Memory B cell (primary cell): Measurements from ENCODE around the gene COLQ.
A peak's percentile ranks its signal among the peaks of the same experiment; 100 is the strongest.
"Not testable (repeated sequence)": the region's sequence is repeated elsewhere in the genome, so short reads cannot be mapped to it uniquely, and the experiment has no call there.

Experiments used
- ATAC-seq: fragments of 150-1000 bp; cut with Tn5 transposase; 2 replicates; pipeline ENCODE4 v1.10.0; 2021; ENCODE audit warnings: low read depth, mild to moderate bottlenecking, moderate library complexity
- DNase-seq, 2 donors: peaks; one replicate each; pipeline ENCODE4 v3.0.0; 2022; ENCODE audit warnings: low spot score in 2 of 2
- H3K27ac Mint-ChIP-seq: one replicate; pipeline ENCODE4 v1.8.0; 2022; ENCODE audit warnings: mild to moderate bottlenecking, moderate library complexity, mixed read lengths
- H3K27me3 Mint-ChIP-seq: one replicate; pipeline ENCODE4 v1.8.0; 2022; ENCODE audit warnings: mixed read lengths
- H3K36me3 Mint-ChIP-seq: one replicate; pipeline ENCODE4 v1.8.0; 2022; ENCODE audit warnings: mild to moderate bottlenecking, mixed read lengths
- H3K4me1 Mint-ChIP-seq: one replicate; pipeline ENCODE4 v1.8.0; 2022; ENCODE audit warnings: mixed read lengths
- H3K4me3 Mint-ChIP-seq: one replicate; pipeline ENCODE4 v1.8.0; 2022; ENCODE audit warnings: mild to moderate bottlenecking, moderate library complexity, mixed read lengths
- H3K9me3 Mint-ChIP-seq: one replicate; pipeline ENCODE4 v1.8.0; 2022; ENCODE audit warnings: mixed read lengths

The COLQ gene

GRCh38 chr3:15428539-15428938 is 93.0 kb downstream of the COLQ start:
- H3K27ac Mint-ChIP-seq: peak overlapping the region; percentile 94
- H3K36me3 Mint-ChIP-seq: peaks cover 14% of the 10 kb centered on the region
- no peaks in the 10 kb centered on the region for H3K27me3 Mint-ChIP-seq
- DNase-seq (no peak), ATAC-seq (no peak)
- H3K4me3 Mint-ChIP-seq: peak overlapping the region; percentile 94
- H3K9me3 Mint-ChIP-seq: no peaks in the 10 kb centered on the region
- peaks cover 31% of the 10 kb centered on the region for H3K4me1 Mint-ChIP-seq

- no peak for DNase-seq
- Mint-ChIP-seq H3K27me3 (no peaks in the 10 kb centered on the region), H3K27ac (peak overlapping the region; percentile 94), H3K4me1 (peaks cover 31% of the 10 kb centered on the region), H3K9me3 (no peaks in the 10 kb centered on the region), H3K4me3 (peak overlapping the region; percentile 94), H3K36me3 (peaks cover 11% of the 10 kb centered on the region)
- no peak for ATAC-seq
These were observed 93.5 kb downstream of the COLQ start for GRCh38 chr3:15427981-15428380.

GRCh38 chr3:15427182-15427880 is 94.2 kb downstream of the COLQ start, which contains the start of the genes EAF1 and METTL6:
TSS of gene EAF1 (plus strand) at chr3:15427598. CDS start at chr3:15427780, 182 bp downstream.
TSS of gene METTL6 (minus strand) at chr3:15427544. CDS start at chr3:15426511, 1,033 bp downstream.
- Mint-ChIP-seq H3K9me3 (no peaks in the 10 kb centered on the region), H3K27me3 (no peaks in the 10 kb centered on the region), H3K27ac (peak within 1 kb of the TSS; percentile 94), H3K4me1 (peaks cover 33% of the 10 kb centered on the region), H3K36me3 (peaks cover 13% of the 10 kb centered on the region), H3K4me3 (peak within 1 kb of the TSS; percentile 94)
- ATAC-seq (peak; percentile 88), DNase-seq (peak; percentile 72 to 77)

- ATAC-seq: no peak
- H3K27me3 Mint-ChIP-seq: no peaks in the 10 kb centered on the region
- no peaks in the 10 kb centered on the region for H3K9me3 Mint-ChIP-seq
- peak overlapping the region; percentile 94 for H3K4me3 Mint-ChIP-seq
- H3K4me1 Mint-ChIP-seq: peaks cover 33% of the 10 kb centered on the region
- peak overlapping the region; percentile 94 for H3K27ac Mint-ChIP-seq
- DNase-seq: no peak
- H3K36me3 Mint-ChIP-seq: peaks cover 13% of the 10 kb centered on the region
These were observed 94.9 kb downstream of the COLQ start for GRCh38 chr3:15426579-15427118.

- DNase-seq: no peak
- Mint-ChIP-seq H3K27ac (no peak overlapping the region), H3K9me3 (no peaks in the 10 kb centered on the region), H3K4me1 (peaks cover 16% of the 10 kb centered on the region), H3K27me3 (no peaks in the 10 kb centered on the region), H3K4me3 (no peak overlapping the region), H3K36me3 (peaks cover 23% of the 10 kb centered on the region)
- ATAC-seq: no peak
These were observed 100.6 kb downstream of the COLQ start for GRCh38 chr3:15420871-15421270.

- not testable (repeated sequence) for H3K4me1 Mint-ChIP-seq
These were observed 110.5 kb downstream of the COLQ start for GRCh38 chr3:15410966-15411365.

GRCh38 chr3:15409774-15410173 is 111.7 kb downstream of the COLQ start:
- Mint-ChIP-seq H3K4me1 (no peaks in the 10 kb centered on the region), H3K36me3 (peaks cover 12% of the 10 kb centered on the region), H3K9me3 (no peaks in the 10 kb centered on the region), H3K4me3 (no peak overlapping the region), H3K27me3 (no peaks in the 10 kb centered on the region), H3K27ac (no peak overlapping the region)
- ATAC-seq (no peak), DNase-seq (no peak)

More at GRCh38 chr3:15410966-15411365, 110.5 kb downstream of the COLQ start:
- H3K9me3 Mint-ChIP-seq, DNase-seq, H3K4me3 Mint-ChIP-seq, ATAC-seq, H3K27me3 Mint-ChIP-seq, H3K27ac Mint-ChIP-seq: not testable (repeated sequence)
- H3K36me3 Mint-ChIP-seq: peaks cover 23% of the 10 kb centered on the region

GRCh38 chr3:15409239-15409638 is 112.3 kb downstream of the COLQ start:
- no peak for DNase-seq
- Mint-ChIP-seq H3K4me1 (no peaks in the 10 kb centered on the region), H3K4me3 (no peak overlapping the region), H3K9me3 (no peaks in the 10 kb centered on the region), H3K27me3 (no peaks in the 10 kb centered on the region), H3K27ac (no peak overlapping the region), H3K36me3 (peaks cover 12% of the 10 kb centered on the region)
- ATAC-seq: no peak

GRCh38 chr3:15405448-15406050 is 116.0 kb downstream of the COLQ start:
- Mint-ChIP-seq H3K27ac (no peak overlapping the region), H3K36me3 (no peaks in the 10 kb centered on the region)

GRCh38 chr3:15404767-15405166 is 116.7 kb downstream of the COLQ start:
- no peak overlapping the region for H3K27ac Mint-ChIP-seq
- H3K4me3 Mint-ChIP-seq: no peak overlapping the region
- no peaks in the 10 kb centered on the region for H3K36me3 Mint-ChIP-seq
- H3K27me3 Mint-ChIP-seq: no peaks in the 10 kb centered on the region
- no peaks in the 10 kb centered on the region for H3K9me3 Mint-ChIP-seq
- ATAC-seq: no peak
- peaks cover 12% of the 10 kb centered on the region for H3K4me1 Mint-ChIP-seq
- DNase-seq: no peak

More at GRCh38 chr3:15405448-15406050, 116.0 kb downstream of the COLQ start:
- Mint-ChIP-seq H3K27me3 (no peaks in the 10 kb centered on the region), H3K4me3 (no peak overlapping the region), H3K9me3 (no peaks in the 10 kb centered on the region), H3K4me1 (peaks cover 12% of the 10 kb centered on the region)
- ATAC-seq: peak; percentile 88
- DNase-seq: peak in 1 of 2 donors; percentile 51

- H3K4me1 Mint-ChIP-seq: peaks cover 13% of the 10 kb centered on the region
- H3K27ac Mint-ChIP-seq: no peak overlapping the region
- H3K27me3 Mint-ChIP-seq: no peaks in the 10 kb centered on the region
- no peaks in the 10 kb centered on the region for H3K9me3 Mint-ChIP-seq
- no peak overlapping the region for H3K4me3 Mint-ChIP-seq
- no peak for ATAC-seq
- H3K36me3 Mint-ChIP-seq: no peaks in the 10 kb centered on the region
- DNase-seq: no peak
These were observed 117.5 kb downstream of the COLQ start for GRCh38 chr3:15403965-15404364.

GRCh38 chr3:15403495-15403894 is 118.0 kb downstream of the COLQ start:
- no peak overlapping the region for H3K4me3 Mint-ChIP-seq
- H3K27ac Mint-ChIP-seq: no peak overlapping the region
- ATAC-seq (no peak), DNase-seq (no peak)
- H3K4me1 Mint-ChIP-seq: peaks cover 13% of the 10 kb centered on the region
- no peaks in the 10 kb centered on the region for H3K9me3 Mint-ChIP-seq
- no peaks in the 10 kb centered on the region for H3K36me3 Mint-ChIP-seq
- no peaks in the 10 kb centered on the region for H3K27me3 Mint-ChIP-seq

- no peak for DNase-seq
- Mint-ChIP-seq H3K4me1 (peaks cover 13% of the 10 kb centered on the region), H3K4me3 (peak overlapping the region; percentile 73), H3K36me3 (peaks cover 2% of the 10 kb centered on the region), H3K9me3 (no peaks in the 10 kb centered on the region), H3K27me3 (no peaks in the 10 kb centered on the region), H3K27ac (no peak overlapping the region)
- ATAC-seq: no peak
These were observed 119.6 kb downstream of the COLQ start for GRCh38 chr3:15401936-15402335.
